NCI-H1417 treated with DMSO at 0.1 percent for 48 hours (cell line): ENCODE results near the gene FZD4.
"Not testable (repeated sequence)": the region's sequence is repeated elsewhere in the genome, so short reads cannot be mapped to it uniquely, and the experiment has no call there.

Experiments
- DNase-seq: peaks from one replicate; lab custom pipeline; 2025; lab: John Stamatoyannopoulos, UW

Gene FZD4

DNA sequence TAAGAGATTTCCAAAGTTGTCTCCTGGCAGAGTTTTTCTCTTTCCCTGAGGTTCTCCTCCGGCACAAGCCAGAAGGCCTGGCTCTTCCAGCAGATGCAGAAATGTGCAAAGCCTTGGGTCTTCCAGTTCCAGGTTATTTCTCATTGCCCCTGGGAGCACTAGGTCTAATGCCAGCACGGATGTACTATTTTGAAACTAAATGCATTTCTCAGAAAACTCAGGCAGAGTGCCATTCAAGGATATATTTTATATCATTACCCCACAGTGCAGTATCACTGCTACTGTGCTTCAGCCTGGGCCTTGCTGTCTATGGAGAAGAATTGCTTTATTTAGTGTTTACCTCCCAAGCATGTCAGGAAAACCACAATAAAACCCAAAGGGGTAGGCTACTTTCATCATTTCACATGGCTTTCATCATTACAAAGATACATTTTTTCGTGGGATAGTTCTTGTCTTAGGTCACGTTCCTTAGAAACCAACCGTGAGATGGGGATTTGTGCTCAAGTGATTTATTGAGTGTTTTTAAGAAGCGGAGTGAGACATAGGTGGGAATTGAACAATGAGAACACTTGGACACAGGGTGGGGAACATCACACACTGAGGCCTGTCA, 22.4 kb upstream of the FZD4 start:
- no peak for DNase-seq

DNA sequence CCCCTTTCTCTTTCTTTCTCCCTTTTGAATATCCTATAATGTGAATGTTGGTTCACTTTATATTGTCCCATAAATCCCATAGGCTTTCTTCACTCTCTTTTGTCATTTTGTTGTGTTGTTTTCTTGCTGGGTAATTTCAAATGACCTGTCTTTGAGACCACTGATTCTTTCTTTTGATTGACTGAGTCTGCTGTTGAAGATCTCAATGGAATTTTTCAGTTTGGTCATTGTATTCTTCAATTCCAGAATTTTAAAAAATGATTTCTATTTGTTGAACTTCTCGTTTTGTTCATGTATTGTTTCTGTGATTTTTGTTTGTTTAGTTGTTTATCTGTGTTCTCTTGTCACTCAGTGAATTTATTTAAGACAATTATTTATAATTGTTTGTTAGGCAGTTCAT, 17.5 kb upstream of the FZD4 start:
- no peak for DNase-seq

DNA sequence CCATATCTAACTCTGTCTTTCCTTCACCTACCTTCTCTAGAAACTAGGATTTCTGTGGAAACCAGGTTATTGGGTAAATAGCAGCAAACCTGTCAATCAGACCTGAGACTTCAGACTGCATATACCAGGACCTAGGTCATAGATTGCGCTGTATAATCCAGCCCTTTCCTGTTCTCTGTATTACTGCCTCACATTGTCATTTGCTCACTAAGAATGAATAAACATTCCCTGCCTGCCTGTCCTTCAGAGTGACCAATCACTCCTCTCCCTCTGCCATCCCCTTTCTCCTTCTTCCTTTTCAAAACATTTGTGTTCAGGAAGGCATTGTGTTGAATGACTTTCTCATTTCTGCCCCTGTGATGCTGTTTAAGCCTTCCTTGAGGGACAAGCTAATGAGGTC, 14.1 kb upstream of the FZD4 start:
- DNase-seq: no peak

DNA sequence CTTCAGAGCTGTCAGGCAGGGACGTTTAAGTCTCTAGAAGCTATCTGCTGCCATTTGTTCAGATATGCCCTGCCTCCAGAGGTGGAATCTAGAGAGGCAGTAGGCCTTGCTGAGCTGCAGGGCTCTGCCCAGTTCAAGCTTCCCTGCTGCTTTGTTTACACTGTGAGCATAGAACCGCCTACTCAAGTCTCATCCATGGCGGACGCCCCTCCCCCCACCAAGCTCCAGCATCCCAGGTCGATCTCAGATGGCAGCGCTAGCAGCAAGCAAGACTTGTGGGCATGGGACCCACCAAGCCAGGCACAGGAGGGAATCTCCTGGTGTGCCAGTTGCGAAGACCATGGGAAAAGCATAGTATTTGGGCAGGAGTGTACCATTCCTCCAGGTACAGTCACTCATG, 12.4 kb upstream of the FZD4 start:
- not testable (repeated sequence) for DNase-seq

DNA sequence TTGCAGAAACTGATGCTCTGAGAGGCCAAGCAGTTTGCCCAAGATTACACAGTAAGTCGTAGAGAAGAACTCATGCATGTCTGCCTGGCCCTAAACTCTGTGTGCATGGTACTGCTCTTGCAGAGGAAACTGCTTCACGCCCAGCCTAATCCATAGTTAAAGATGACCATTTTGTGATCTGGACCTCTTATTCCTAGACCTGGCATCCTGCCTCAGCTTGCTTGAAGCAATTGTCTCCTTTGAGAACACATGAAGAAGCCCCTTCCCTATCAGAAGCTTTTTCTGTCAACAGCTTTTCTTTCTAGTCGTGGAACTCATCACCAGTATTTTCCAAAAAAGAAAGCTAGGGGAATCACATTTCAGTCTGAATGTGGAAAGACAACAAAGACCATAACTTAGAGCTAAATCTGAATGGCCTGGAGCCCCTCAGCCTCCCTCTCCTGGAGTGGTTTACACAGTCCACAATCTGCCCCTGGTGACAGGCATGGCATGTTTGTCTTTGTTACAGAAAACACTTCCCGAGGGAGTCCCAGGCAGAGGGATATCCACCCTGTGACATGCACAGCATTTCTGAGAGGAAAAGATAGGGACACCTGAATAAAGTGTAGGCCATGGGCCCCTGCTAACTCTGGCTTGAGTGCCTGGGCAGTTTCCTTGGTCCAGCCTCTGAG, 2.9 kb upstream of the FZD4 start:
- no peak for DNase-seq

DNA sequence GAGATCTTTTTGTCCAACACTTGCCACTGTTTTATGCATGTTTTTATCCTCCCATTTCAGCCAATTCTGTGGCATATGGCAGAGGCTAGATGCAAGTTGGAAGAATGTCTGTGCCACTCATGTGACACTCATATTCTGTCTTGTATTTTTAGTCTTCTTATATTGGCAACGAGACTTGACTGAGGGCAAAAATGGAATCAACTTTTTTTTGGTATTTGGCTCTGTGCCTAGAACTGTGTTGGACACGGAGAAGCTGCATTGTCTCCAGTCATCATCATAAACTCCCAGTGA, 1.7 kb upstream of the FZD4 start:
- no peak for DNase-seq

DNA sequence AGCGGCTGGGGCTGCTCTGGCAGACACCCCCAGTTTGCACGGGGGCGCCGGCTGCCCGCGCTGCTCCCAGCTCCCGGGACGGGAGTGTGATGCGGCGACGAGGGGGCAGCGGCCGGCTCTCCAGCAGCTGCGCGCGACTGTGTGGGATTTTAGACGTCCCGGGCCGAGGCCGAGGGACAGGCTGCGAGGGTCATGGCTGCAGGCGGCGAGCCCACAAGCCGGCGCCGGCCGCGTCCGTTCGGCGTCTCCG, 159 bp downstream of the FZD4 start:
- DNase-seq: no peak

DNA sequence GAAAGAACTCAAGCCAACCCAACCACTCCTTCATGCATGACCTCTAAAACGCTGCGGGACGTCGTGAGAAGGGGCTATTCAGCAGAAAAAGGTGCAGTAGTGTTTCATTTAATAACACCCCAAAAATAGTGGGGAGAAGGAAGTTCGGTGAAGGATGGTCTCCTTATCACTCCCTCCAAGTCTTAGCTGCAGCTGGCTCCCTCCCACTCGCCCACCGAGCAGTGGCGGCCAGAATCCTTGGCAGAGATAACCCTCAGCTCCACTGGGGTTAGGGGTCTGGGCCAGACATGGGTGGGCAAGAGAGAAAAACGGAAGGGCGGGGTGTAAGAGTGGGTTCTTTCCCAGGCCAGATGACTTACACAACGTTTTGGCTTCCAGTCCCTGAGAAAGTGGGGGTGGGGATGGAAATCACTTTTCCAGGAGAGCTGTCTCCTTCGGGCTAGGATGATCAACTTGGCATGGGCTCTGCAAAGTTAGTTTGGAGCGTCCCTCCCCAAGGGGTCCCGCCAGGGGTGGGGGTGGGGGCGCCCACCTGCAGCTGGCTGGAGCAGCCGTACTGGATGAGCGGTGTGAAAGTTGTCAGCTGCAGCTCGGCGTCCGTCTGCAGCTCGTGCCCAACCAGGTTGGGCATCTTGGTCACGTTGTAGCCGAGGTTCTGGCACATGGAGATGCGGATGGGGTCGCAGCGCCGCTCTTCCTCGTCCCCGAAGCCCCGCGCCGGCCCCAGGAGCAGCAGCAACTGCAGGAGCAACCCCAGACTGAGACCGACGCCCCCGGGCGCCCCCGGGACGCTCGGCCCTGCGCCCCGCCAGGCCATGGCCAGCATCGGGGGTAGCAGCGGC, 705 bp downstream of the FZD4 start:
- no peak for DNase-seq

DNA sequence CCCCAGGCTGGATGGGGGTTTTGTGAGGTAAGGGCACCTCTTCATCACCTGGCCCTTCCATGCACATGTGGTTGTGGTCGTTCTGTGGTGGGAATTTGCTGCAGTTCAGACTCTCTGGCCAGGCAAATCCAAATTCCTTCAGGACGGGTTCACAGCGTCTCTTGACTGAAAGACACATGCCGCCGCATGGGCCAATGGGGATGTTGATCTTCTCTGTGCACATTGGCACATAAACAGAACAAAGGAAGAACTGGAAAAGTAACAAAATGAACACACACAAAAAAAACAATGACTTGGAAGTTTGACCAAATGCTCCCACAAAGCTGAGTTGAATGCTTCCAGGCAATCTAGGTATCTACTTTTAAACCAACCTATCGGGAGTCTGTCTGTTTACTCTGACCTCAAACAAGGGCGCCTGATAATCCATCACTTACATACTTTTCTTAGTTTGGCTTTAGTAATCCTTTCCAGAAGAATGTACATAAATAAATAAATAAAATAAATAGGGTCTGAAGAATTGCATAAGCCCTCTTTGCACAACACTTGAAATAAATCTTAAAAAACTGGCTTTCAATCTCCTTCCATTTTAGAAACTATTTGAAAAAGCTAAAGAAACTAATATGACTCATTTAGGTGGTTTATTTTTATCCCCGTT, 2.8 kb downstream of the FZD4 start:
- no peak for DNase-seq

DNA sequence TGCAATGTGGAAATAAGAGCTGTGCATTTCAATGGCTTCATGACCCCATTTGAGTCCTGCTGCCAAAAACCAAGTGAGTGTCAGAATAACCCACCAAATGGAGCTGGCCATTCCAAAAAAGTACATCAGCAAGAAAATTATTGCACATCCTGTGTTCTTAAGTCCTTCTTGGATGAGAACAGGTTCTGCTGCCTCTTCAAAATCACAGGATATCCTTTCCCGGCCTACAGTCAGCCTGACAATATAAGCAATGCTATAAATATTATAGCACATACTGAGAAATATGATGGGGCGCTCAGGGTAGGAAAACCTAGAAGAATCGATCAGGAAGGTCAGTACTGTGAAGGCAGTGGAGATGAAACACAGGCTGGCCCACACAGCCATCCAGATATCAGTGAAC, 3.5 kb downstream of the FZD4 start:
- DNase-seq: no peak

DNA sequence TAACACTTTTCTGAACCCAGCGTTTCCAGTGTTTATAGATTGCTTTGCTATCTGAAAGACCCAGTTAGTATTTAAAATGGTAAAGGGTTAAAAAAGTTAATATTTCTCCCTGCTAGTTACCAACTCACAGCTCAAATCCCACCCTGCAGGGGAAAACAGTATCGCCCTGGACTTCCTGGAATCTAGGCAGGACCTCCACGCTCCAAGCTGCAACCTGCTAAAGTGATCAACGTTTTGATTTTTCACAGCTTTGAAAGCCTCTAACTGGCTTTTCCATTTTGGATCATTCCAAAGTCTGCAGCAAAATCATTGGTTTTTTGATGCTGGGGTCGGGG, 4.6 kb downstream of the FZD4 start:
- DNase-seq: no peak

DNA sequence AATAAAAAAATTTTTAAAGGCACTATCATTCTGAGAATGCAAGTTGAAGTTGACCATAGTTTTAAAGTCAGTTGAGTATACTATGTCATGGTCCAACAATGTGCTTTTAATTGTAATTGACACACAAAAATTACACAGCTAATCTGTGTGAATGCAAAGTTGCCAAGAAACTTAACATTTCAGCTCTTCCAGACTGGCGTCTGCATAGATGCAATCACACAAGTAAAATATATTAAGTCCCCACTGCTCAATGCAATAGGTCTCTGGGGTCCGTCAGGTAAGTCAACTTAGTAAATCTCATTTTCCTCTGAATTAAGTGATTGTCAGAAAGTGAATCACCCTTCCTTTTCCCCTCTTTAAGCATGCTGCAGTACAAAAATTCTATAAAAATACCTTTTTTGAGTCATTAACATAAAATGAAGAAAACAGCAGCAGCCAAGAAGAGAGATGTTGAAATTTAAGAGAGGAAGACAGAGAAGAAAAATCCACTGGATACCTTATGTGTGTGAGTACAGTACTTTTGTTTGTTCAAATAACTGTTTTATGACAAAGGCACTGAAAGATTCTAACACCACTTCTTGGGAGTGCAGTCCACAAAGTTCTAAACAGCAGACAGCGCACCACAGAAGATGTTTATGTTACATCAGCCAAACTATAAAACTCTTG, 5.1 kb downstream of the FZD4 start:
- no peak for DNase-seq

DNA sequence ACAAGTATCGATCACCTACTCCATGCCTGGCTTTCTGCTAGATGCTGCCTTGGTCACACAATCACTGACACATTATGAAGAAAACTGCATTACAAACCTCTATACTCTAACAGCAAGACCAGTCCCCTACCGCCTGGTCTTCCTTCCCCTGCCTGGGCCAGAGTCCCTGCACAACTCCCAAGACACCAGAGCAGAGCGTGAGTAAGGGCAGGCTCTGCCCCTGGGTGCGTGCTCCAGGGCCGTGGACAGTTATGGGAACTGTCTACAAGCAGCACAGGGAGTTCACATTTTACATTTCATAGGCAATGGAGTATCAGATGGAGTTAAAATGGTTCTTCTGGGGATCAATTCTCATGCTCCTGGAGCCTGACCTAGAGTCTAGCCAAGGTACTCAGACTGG, 6.5 kb downstream of the FZD4 start:
- DNase-seq: no peak

DNA sequence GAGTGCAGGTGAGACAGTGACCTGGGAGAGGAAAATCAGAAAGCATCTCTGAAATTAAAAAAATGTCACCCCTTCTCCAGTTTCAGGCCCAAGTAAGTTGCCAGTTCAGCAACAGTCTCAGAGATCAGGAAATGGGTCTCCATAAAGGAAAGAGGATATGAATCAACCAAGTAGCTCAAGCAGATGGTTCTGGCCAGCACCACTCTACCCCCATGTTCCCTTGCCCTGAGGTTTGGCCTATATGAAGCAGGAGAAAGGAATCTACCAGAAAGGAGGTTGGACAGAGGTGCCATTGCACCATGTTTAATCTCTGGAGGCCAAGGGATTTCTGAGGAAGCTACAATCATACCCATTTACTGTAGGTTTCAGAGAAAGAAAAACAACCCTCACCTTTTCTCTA, 7.7 kb downstream of the FZD4 start:
- DNase-seq: no peak

DNA sequence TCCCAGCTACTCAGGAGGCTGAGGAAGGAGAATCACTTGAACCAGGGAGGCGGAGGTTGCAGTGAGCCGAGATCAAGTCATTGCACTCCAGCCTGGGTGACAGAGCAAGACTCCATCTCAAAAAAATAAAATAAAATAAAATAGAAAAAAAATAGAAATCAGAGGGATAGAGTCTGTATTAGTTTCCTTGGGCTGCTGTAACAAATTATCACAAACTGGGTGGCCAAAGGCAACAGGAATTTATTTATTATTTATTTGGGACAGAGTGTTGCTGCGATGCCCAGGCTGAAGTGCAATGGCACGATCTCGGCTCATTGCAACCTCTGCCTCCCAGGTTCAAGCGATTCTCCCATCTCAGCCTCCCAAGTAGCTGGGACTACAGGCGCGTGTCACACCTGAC, 11.7 kb downstream of the FZD4 start:
- not testable (repeated sequence) for DNase-seq

DNA sequence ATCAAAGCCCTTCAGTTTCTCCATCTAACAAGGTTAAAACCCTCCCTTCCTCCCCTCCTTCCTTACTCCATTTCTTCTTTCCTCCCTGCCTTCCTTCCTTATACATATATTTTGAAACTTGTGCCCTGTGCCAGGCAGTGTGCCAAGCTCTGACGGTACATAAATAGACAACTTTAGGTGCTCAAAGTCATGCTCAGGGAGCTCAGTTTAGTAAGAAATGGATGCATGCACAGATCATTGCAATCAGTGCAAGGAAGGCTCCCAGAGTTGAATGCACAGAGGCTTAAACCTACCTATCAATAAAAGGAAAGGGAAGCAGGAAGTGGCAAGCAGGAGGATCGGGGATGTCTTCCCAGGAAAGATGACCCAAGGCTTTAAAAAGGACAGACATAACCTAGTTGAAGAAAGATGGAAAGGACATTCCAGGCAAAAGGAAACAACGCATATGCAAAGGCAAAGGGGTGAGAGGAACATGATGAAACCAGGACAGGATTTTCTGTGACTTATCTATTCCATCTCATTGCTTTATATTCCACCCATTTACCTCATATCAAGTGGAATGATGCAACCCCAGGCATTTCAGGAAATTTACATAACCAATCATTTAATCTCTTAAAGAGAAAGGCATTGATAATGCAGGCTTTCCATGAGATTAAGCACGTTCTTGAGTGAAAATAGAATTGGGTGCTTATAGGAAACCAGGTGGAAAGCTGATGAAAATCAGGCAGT, 13.2 kb downstream of the FZD4 start:
- DNase-seq: no peak

DNA sequence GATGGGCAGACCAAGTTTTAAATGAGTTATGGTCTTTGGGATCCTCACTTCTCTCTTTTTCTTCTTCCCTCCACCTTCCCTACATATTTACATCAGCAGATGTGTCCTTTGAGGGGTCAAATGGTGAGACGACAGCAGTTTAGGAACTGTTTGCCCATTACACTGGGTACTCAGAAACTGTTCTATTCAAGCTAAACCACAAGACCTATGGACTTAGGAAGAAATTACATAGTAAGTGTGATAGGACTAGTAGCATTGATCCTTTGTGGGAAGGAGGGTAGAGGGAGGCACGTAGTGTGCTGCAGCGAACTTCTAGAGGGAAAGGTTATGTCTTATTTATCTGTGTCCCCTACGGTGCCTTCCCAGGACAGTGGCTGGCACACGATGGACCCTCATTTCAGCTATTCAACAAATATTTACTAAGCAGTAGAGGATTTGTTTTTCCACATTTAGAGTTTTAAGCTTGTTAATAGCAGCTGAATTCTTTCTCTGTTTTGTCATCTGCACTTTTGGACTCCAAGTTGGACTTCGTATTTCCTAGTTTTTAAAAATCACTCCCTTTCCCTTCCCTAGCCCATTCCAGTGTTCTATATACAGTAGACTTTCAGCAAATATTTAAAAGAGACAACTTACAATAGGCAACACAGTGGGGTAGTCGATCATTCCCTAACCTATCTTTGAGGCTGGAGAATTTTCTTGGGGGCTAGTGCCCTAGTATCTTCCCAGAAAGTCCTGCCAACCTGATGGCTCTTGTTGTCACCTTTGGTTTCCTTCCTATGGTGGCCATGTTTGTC, 13.9 kb downstream of the FZD4 start:
- DNase-seq: no peak

DNA sequence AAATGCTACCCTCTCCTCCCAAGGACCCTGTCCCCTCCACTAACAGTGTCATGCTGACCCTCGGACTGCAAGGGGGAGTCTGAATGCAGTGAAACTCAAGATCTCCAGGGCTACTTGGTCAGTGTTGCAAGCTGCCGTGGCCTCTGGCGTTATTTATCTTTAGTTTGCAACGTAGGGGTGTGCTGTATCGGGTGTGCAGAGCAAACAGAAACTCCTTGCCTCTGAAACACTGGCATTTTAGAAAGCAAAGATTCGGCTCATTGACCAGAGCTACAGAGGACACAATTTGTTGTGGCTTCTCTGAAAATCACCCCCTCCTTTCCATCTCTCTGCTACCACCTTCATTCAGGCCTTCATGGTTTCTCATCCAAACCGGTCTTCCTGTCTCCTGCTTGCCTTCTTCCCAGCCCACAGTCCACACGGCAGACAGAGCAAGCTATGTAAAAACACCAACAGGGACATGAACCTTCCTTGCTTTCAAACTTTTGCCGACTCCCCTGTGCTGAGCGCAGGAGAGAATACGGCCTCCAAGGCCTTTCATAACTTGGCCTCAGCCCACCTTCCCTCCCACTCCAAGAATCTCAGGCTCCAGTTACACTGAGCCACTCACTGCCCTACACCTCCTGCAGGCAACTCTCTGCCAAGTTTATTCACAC, 14.9 kb downstream of the FZD4 start:
- DNase-seq: no peak

DNA sequence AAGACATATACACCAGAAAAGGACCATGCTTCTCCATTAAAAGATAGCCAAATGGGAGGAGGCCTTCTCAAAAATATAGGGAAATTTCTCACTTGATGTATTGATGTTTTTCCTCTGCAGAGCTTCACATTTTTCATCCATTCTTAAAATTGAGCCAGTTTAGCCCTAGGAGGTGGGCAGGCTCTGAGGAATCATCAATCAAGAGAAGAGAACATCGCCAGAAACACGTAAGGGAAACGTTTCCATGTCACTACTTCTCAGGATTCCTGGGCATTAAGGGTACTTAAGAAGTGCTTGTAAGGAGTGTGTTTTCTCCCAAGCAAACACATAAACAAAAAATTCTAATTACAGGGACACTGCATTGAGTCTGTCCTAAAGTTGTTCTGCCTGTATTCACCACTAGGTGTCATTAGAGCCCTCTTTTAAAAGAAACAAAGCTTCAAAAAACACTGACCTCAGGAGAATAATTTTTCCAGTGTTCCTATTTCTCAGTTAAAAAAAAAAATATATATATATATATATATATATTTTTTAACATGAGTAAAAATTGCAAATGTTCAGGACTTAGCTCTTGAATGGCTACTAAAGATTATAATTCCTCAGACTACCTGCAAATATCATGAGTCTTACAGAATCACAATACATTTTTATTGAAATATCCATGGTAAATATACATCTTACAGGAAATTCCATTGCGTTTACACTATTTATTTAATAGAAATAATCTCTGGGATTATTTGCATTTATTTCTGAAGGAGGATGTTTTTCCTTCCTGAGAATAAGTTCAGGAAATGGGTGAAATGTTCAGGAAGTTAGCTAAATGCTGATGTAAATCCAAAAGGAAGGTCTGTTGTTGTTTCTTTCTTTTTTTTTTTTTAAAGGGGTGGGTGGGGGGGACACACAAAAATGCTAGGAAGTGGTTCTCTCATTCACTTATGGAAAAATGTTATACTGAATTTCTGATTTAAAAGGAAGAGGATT, 16.0 kb downstream of the FZD4 start:
- DNase-seq: peak; percentile 43
